Mesendoderm (in vitro differentiated cells): ENCODE results near the gene EDA.

Source experiments
- DNase-seq: peaks from one replicate; pipeline ENCODE4 v3.0.0; 2013
- H2AK5ac ChIP-seq: 2 replicates; pipeline ENCODE4 v1.6.1; 2013; ENCODE audit warnings: low read length, inconsistent platforms
- H2BK120ac ChIP-seq: 2 replicates; pipeline ENCODE4 v1.6.1; 2013; ENCODE audit warnings: low read depth, mild to moderate bottlenecking, low read length, moderate library complexity, mixed read lengths
- H2BK15ac ChIP-seq: replicated peaks from 2 replicates; pipeline ENCODE4 v1.6.1; 2013; ENCODE audit warnings: low read depth, mild to moderate bottlenecking, moderate library complexity
- H2BK5ac ChIP-seq: 2 replicates; pipeline ENCODE4 v1.6.1; 2013; ENCODE audit warnings: low read length, inconsistent platforms
- H3K18ac ChIP-seq: 2 replicates; pipeline ENCODE4 v1.6.1; 2013; ENCODE audit warnings: mild to moderate bottlenecking, low read length, mixed read lengths
- H3K23ac ChIP-seq: one replicate; pipeline ENCODE4 v1.6.1; 2013; ENCODE audit warnings: low read length
- H3K27ac ChIP-seq: 2 replicates; pipeline ENCODE4 v1.5.1; 2013; ENCODE audit warnings: low read depth, mild to moderate bottlenecking, inconsistent platforms, low read length, moderate library complexity
- H3K27me3 ChIP-seq: 2 replicates; pipeline ENCODE4 v1.6.1; 2013; ENCODE audit warnings: low read length, control low read depth, mild to moderate bottlenecking, inconsistent platforms; ENCODE audit not compliant: insufficient read depth, poor library complexity
- H3K36me3 ChIP-seq: 2 replicates; pipeline ENCODE4 v1.6.1; 2013; ENCODE audit warnings: low read length, inconsistent platforms; ENCODE audit not compliant: control insufficient read depth, insufficient read depth
- H3K4ac ChIP-seq: one replicate; pipeline ENCODE4 v1.6.1; 2013; ENCODE audit warnings: low read depth, mild to moderate bottlenecking, low read length, moderate library complexity
- H3K4me1 ChIP-seq: 2 replicates; pipeline ENCODE4 v1.6.1; 2013; ENCODE audit warnings: low read depth, low read length, inconsistent platforms; ENCODE audit not compliant: control insufficient read depth
- H3K4me2 ChIP-seq: 2 replicates; pipeline ENCODE4 v1.6.1; 2013; ENCODE audit warnings: low read length
- H3K4me3 ChIP-seq: 2 replicates; pipeline ENCODE4 v1.5.1; 2013; ENCODE audit warnings: mild to moderate bottlenecking, low read length
- H3K56ac ChIP-seq: one replicate; pipeline ENCODE4 v1.6.1; 2013; ENCODE audit warnings: low read length
- H3K79me1 ChIP-seq: 2 replicates; pipeline ENCODE4 v1.6.1; 2013; ENCODE audit warnings: low read length, inconsistent platforms
- H3K79me2 ChIP-seq: 2 replicates; pipeline ENCODE4 v1.6.1; 2013; ENCODE audit warnings: mild to moderate bottlenecking, low read length; ENCODE audit not compliant: control insufficient read depth, insufficient read depth
- H3K9ac ChIP-seq: 2 replicates; pipeline ENCODE4 v1.6.1; 2013; ENCODE audit warnings: low read length, inconsistent platforms
- H4K5ac ChIP-seq: one replicate; pipeline ENCODE4 v1.6.1; 2013; ENCODE audit warnings: low read length
- H4K8ac ChIP-seq: one replicate; pipeline ENCODE4 v1.6.1; 2013; ENCODE audit warnings: low read depth, mild to moderate bottlenecking, control low read depth, low read length, moderate library complexity
- WGBS: extraction: QIAGEN DNeasy Blood & Tissue Kit; methylation state at CpG from one replicate; pipeline ENCODE4 v1.1.7; 2013; ENCODE audit warnings: low lambda C conversion rate, missing lambda C conversion rate; ENCODE audit not compliant: insufficient coverage; ENCODE audit errors: extremely low coverage; 5-methylcytosine and 5-hydroxymethylcytosine counted together

EDA gene

DNA sequence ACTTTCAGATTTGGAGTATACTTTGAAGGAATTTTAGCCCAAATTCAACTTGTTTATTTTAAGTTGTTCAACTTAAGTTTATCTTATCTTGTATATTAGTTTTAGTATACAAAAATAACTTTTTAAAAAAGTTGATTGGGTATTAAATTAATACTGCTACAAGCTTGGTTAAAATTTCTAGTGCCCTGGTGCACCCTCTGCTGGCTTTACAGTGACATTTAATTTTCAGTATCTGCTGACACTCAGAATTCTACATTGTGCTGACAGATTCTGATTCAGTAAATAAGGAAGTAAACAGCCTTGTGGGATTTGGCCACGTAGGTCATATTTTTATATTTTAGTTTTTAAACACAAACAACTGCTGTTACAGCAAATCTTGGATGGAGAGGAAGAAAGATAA is 2.9 kb downstream of the EDA start:
- Histone ChIP-seq H2BK5ac (no peak overlapping the region), H3K27me3 (no peaks in the 10 kb centered on the region), H3K23ac (no peak overlapping the region), H3K27ac (no peak overlapping the region), H4K8ac (no peak overlapping the region), H3K4ac (no peak overlapping the region), H3K4me1 (no peaks in the 10 kb centered on the region), H2AK5ac (no peak overlapping the region), H3K9ac (no peak overlapping the region), H3K4me3 (no peak overlapping the region), H3K79me2 (no peaks in the 10 kb centered on the region), H2BK120ac (no peak overlapping the region), H3K79me1 (no peaks in the 10 kb centered on the region), H3K36me3 (no peaks in the 10 kb centered on the region), H3K18ac (no peak overlapping the region), H2BK15ac (no peak overlapping the region), H3K4me2 (no peak overlapping the region), H3K56ac (no peak overlapping the region), H4K5ac (no peak overlapping the region)
- WGBS: no CpG with 5 or more reads among the region's 1 CpG
- DNase-seq: peak; percentile 14

DNA sequence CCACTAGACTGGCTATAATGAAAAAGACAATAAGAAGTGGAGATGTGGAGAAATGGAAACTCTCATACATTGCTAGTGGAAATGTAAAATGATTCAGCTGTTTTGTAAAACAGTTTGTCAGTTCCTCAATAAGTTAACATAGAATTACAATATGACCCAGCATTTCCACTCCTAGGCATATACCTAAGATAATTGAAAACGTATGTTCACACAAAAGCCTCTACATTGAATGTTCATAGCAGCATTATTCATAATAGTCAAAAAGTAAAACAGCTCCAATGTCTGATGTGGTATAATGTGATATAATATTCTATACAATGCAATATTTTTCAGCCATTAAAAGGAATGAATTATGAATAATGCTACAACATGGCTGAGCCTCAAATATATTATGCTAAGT is 10.2 kb downstream of the EDA start:
- no peak overlapping the region for H3K18ac ChIP-seq
- no peaks in the 10 kb centered on the region for H3K36me3 ChIP-seq
- H3K79me1 ChIP-seq: no peaks in the 10 kb centered on the region
- H3K79me2 ChIP-seq: no peaks in the 10 kb centered on the region
- no peak overlapping the region for H3K9ac ChIP-seq
- H3K27me3 ChIP-seq: no peaks in the 10 kb centered on the region
- no peak overlapping the region for H2BK120ac ChIP-seq
- no peak for DNase-seq
- no peak overlapping the region for H3K27ac ChIP-seq
- no peak overlapping the region for H2BK15ac ChIP-seq
- no CpG with 5 or more reads among the region's 1 CpG for WGBS
- H4K5ac ChIP-seq: no peak overlapping the region
- H3K4me1 ChIP-seq: no peaks in the 10 kb centered on the region
- no peak overlapping the region for H3K23ac ChIP-seq
- H4K8ac ChIP-seq: no peak overlapping the region
- no peak overlapping the region for H3K56ac ChIP-seq
- H3K4me2 ChIP-seq: no peak overlapping the region
- no peak overlapping the region for H3K4me3 ChIP-seq
- H2BK5ac ChIP-seq: no peak overlapping the region
- no peak overlapping the region for H2AK5ac ChIP-seq
- H3K4ac ChIP-seq: no peak overlapping the region

DNA sequence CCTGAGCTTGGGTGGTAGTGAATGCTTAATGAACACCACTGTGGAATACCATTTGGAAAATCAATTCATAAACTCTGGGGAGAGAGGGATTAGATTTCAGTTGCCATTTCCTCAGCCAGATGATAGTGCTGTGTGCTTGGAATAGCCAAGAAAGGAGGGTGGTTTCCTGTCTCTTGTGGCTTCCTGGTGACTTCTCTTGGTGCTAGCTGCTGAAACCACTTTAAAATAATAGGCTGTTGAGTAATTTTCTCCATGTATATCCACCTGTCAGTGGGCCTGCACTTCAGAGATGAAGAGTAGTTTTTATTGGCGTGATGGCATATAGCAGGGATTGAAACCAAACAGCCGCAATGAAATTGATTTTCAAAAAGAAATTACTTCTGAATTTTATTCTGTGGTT is 11.8 kb downstream of the EDA start:
- H4K5ac ChIP-seq: no peak overlapping the region
- H3K18ac ChIP-seq: no peak overlapping the region
- no peak overlapping the region for H3K9ac ChIP-seq
- no peak overlapping the region for H2BK120ac ChIP-seq
- H4K8ac ChIP-seq: no peak overlapping the region
- H2BK15ac ChIP-seq: no peak overlapping the region
- no peak overlapping the region for H2AK5ac ChIP-seq
- H2BK5ac ChIP-seq: no peak overlapping the region
- no peaks in the 10 kb centered on the region for H3K36me3 ChIP-seq
- no peak overlapping the region for H3K4me3 ChIP-seq
- H3K27ac ChIP-seq: no peak overlapping the region
- H3K4ac ChIP-seq: no peak overlapping the region
- DNase-seq: no peak
- H3K79me2 ChIP-seq: no peaks in the 10 kb centered on the region
- H3K4me2 ChIP-seq: no peak overlapping the region
- no peaks in the 10 kb centered on the region for H3K27me3 ChIP-seq
- no CpG with 5 or more reads among the region's 2 CpGs for WGBS
- H3K79me1 ChIP-seq: no peaks in the 10 kb centered on the region
- H3K4me1 ChIP-seq: no peaks in the 10 kb centered on the region
- no peak overlapping the region for H3K23ac ChIP-seq
- no peak overlapping the region for H3K56ac ChIP-seq

DNA sequence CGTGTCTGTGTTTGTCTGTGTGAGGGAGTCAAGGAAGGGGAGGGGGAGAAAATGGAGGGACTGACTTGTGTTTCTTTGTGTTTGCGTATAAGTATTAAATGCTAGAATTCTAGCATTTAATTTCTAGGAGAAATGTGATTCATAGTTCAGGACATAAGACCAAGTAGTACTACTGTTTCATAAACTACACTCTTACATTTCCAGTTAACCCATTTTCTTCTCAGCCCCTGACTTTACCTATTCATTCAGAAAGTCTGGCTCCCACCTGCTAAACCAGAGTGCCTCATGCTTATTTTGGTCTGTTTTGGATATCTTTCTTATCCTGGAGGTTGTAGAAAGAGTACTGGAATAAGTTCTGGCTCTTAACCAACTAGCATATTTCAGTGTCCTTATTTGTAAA is 14.2 kb downstream of the EDA start:
- WGBS: no CpG with 5 or more reads among the region's 2 CpGs
- no peak overlapping the region for H3K56ac ChIP-seq

DNA sequence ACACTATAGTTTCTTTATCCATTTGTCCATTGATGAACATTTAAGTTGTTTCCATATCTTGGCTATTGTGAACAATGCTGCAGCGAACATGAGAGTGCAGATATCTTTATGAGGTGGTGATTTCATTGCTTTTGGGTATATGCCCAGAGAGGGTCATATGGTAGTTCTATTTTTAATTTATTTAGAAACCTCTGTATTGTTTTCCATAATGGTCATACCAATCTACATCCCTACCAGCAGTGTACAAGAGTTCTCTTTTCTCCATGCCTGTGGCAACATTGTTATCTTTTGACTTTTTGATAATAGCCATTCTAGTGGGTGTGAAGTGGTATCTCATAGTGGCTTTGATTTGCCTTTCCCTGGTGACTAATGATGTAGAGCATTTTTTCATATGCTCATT is 48.8 kb downstream of the EDA start:
- H2BK120ac ChIP-seq: no peak overlapping the region
- H2AK5ac ChIP-seq: no peak overlapping the region
- H4K5ac ChIP-seq: no peak overlapping the region
- no peaks in the 10 kb centered on the region for H3K27me3 ChIP-seq
- no CpG with 5 or more reads among the region's 1 CpG for WGBS
- H3K4ac ChIP-seq: no peak overlapping the region
- H3K18ac ChIP-seq: no peak overlapping the region
- H3K4me2 ChIP-seq: no peak overlapping the region
- no peak overlapping the region for H3K27ac ChIP-seq
- no peak for DNase-seq
- no peaks in the 10 kb centered on the region for H3K79me2 ChIP-seq
- H3K4me3 ChIP-seq: no peak overlapping the region
- H3K36me3 ChIP-seq: no peaks in the 10 kb centered on the region
- no peak overlapping the region for H4K8ac ChIP-seq
- H3K9ac ChIP-seq: no peak overlapping the region
- H2BK5ac ChIP-seq: no peak overlapping the region
- H2BK15ac ChIP-seq: no peak overlapping the region
- H3K23ac ChIP-seq: no peak overlapping the region
- no peaks in the 10 kb centered on the region for H3K79me1 ChIP-seq
- no peak overlapping the region for H3K56ac ChIP-seq
- H3K4me1 ChIP-seq: no peaks in the 10 kb centered on the region

More for the DNA sequence above, 14.2 kb downstream of the EDA start:
- no peaks in the 10 kb centered on the region for H3K79me2 ChIP-seq
- H3K27ac ChIP-seq: no peak overlapping the region
- H4K5ac ChIP-seq: no peak overlapping the region
- no peak overlapping the region for H3K4me3 ChIP-seq
- H4K8ac ChIP-seq: no peak overlapping the region
- no peaks in the 10 kb centered on the region for H3K36me3 ChIP-seq
- H3K27me3 ChIP-seq: no peaks in the 10 kb centered on the region
- H2BK120ac ChIP-seq: no peak overlapping the region
- DNase-seq: no peak
- no peak overlapping the region for H2BK15ac ChIP-seq
- no peaks in the 10 kb centered on the region for H3K4me1 ChIP-seq
- no peak overlapping the region for H2AK5ac ChIP-seq
- H3K9ac ChIP-seq: no peak overlapping the region
- H2BK5ac ChIP-seq: no peak overlapping the region
- no peak overlapping the region for H3K4ac ChIP-seq
- H3K4me2 ChIP-seq: no peak overlapping the region
- no peaks in the 10 kb centered on the region for H3K79me1 ChIP-seq
- H3K23ac ChIP-seq: no peak overlapping the region
- H3K18ac ChIP-seq: no peak overlapping the region

DNA sequence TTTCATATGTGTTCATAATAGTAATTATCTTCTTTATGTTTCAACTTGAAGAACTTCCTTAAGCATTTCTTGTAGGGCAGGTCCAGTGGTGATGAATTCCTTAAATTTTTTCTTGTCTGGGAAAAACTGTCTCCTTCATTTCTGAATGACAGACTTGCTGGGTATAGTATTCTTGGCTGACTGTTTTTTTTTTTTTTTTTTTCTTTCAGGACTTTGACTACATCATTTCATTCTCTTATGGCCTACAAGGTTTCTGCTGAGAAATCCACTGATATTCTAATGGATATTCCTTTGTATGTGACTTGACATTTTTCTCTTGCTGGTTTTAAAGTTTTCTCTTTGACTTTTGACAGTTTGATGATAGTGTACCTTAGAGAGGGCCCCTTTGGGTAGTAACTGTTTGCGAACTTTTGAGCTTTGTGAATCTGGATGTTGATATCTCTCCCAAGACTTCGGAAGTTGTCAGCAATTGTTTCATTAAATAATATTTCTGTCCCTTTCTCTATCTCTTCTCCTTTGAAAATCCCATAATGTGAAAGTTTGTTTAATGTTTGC is 54.2 kb downstream of the EDA start:
- H4K8ac ChIP-seq: no peak overlapping the region
- WGBS: no CpG with 5 or more reads among the region's 2 CpGs

More for the DNA sequence above, 54.2 kb downstream of the EDA start:
- no peaks in the 10 kb centered on the region for H3K79me2 ChIP-seq
- H3K9ac ChIP-seq: no peak overlapping the region
- no peak overlapping the region for H3K4me2 ChIP-seq
- no peak overlapping the region for H2BK15ac ChIP-seq
- H3K56ac ChIP-seq: no peak overlapping the region
- no peak overlapping the region for H4K5ac ChIP-seq
- no peak overlapping the region for H3K27ac ChIP-seq
- H2AK5ac ChIP-seq: no peak overlapping the region
- no peaks in the 10 kb centered on the region for H3K4me1 ChIP-seq
- H2BK120ac ChIP-seq: no peak overlapping the region
- DNase-seq: no peak
- no peak overlapping the region for H3K18ac ChIP-seq
- H3K4me3 ChIP-seq: no peak overlapping the region
- H2BK5ac ChIP-seq: no peak overlapping the region
- no peak overlapping the region for H3K4ac ChIP-seq
- no peaks in the 10 kb centered on the region for H3K36me3 ChIP-seq
- no peaks in the 10 kb centered on the region for H3K79me1 ChIP-seq
- no peaks in the 10 kb centered on the region for H3K27me3 ChIP-seq
- no peak overlapping the region for H3K23ac ChIP-seq
